B cell (primary cell): Measurements from ENCODE around the gene CAMTA1. TPM values are rescaled to one million over a fixed set of nuclear protein-coding genes. Genes with fewer than 3 reads are reported as not detected.

ENCODE experiments used
- ATAC-seq: fragments of 200-7000 bp; cut with Tn5 transposase; one replicate; pipeline ENCODE4 v1.10.0; 2021; ENCODE audit warnings: low read depth, mild to moderate bottlenecking, moderate number of reproducible peaks, moderate library complexity
- CTCF ChIA-PET: fragments of 350-600 bp; sonication (Branson Sonifier 250); formaldehyde crosslinking; loops from one replicate; lab custom pipeline; 2021; ENCODE audit warnings: antibody characterized with exemption, inconsistent platforms; lab: Charles Lee
- POLR2A ChIA-PET: fragments of 350-600 bp; sonication (Branson Sonifier 250); formaldehyde crosslinking; loops from one replicate; lab custom pipeline; 2021; ENCODE audit warnings: antibody characterized with exemption; lab: Charles Lee
- DNase-seq: peaks from one replicate; pipeline ENCODE4 v3.0.0; 2013
- H2AFZ ChIP-seq: 2 replicates; pipeline ENCODE4 v1.6.1; 2012; ENCODE audit warnings: mild to moderate bottlenecking, low read depth, low read length; ENCODE audit not compliant: insufficient read depth, poor library complexity, severe bottlenecking
- H3K27ac ChIP-seq, 2 donors: 1 replicate in 1 of 2; 2 replicates in 1 of 2; pipeline ENCODE4 v1.5.1; 2012 to 2013; ENCODE audit warnings: low read length in 2 of 2, mild to moderate bottlenecking in 2 of 2, moderate library complexity in 1 of 2
- H3K27me3 ChIP-seq, 4 experiments: fragments of 200-600 bp in 1 of 4; sonication (generic) in 1 of 4; replicated peaks in 1 of 4; 1 replicate in 2 of 4; 2 replicates in 2 of 4; pipeline versions ENCODE4 v1.6.1 to v1.7.0; 2013 to 2016; ENCODE audit warnings: low read length in 3 of 4, mild to moderate bottlenecking in 2 of 4, mixed read lengths in 1 of 4, moderate library complexity in 1 of 4; ENCODE audit not compliant: insufficient read depth in 4 of 4, control insufficient read depth in 3 of 4; ENCODE audit errors: control extremely low read depth in 1 of 4
- H3K36me3 ChIP-seq, 2 experiments: replicated peaks in 1 of 2; 1 replicate in 1 of 2; 2 replicates in 1 of 2; pipeline versions ENCODE4 v1.6.1 to v1.7.1; 2013; ENCODE audit warnings: low read length in 1 of 2; ENCODE audit not compliant: insufficient read depth in 2 of 2, control insufficient read depth in 1 of 2; ENCODE audit errors: control extremely low read depth in 1 of 2, extremely low read depth in 1 of 2
- H3K4me1 ChIP-seq, 2 donors: fragments of 200-600 bp in 1 of 2; sonication (generic) in 1 of 2; 1 replicate in 1 of 2; 2 replicates in 1 of 2; pipeline versions ENCODE4 v1.5.1 to v1.6.1; 2013 to 2017; ENCODE audit warnings: low read length in 2 of 2; ENCODE audit not compliant: control insufficient read depth in 2 of 2, insufficient read depth in 2 of 2
- H3K4me2 ChIP-seq: replicated peaks from 2 replicates; pipeline ENCODE3; 2012; ENCODE audit warnings: mild to moderate bottlenecking, low read depth, low read length; ENCODE audit not compliant: poor library complexity, severe bottlenecking
- H3K4me3 ChIP-seq, 5 experiments: fragments of 200-600 bp in 1 of 5; sonication (generic) in 1 of 5; 1 replicate in 3 of 5; 2 replicates in 2 of 5; pipeline versions ENCODE4 v1.5.1 to v1.7.0; 2011 to 2016; ENCODE audit warnings: low read length in 4 of 5, mild to moderate bottlenecking in 4 of 5, low read depth in 2 of 5, control low read depth in 1 of 5, moderate library complexity in 1 of 5; ENCODE audit not compliant: insufficient read depth in 1 of 5; ENCODE audit errors: control extremely low read depth in 1 of 5, extremely low read depth in 1 of 5
- H3K79me2 ChIP-seq: fragments of 200-600 bp; sonication (generic); one replicate; pipeline ENCODE4 v1.6.0; 2016; ENCODE audit warnings: low read length; ENCODE audit not compliant: control insufficient read depth, insufficient read depth
- H3K9ac ChIP-seq: fragments of 200-600 bp; sonication (generic); 2 replicates; pipeline ENCODE4 v1.6.1; 2017; ENCODE audit warnings: mild to moderate bottlenecking, low read length, moderate library complexity
- H3K9me3 ChIP-seq, 3 donors: one replicate each; pipeline versions ENCODE4 v1.6.1 to v1.7.1; 2013; ENCODE audit warnings: low read length in 2 of 3; ENCODE audit not compliant: control insufficient read depth in 2 of 3, insufficient read depth in 1 of 3; ENCODE audit errors: control extremely low read depth in 1 of 3
- H4K20me1 ChIP-seq: 2 replicates; pipeline ENCODE4 v1.6.0; 2012; ENCODE audit warnings: mild to moderate bottlenecking, low read length; ENCODE audit not compliant: insufficient read depth, control insufficient read depth, poor library complexity, severe bottlenecking
- H3K27ac Mint-ChIP-seq: one replicate; pipeline ENCODE4 v1.8.0; 2021; ENCODE audit warnings: mixed read lengths
- H3K27me3 Mint-ChIP-seq: one replicate; pipeline ENCODE4 v1.8.0; 2021; ENCODE audit warnings: mixed read lengths
- H3K4me1 Mint-ChIP-seq: one replicate; pipeline ENCODE4 v1.8.0; 2021; ENCODE audit warnings: mixed read lengths
- H3K4me3 Mint-ChIP-seq: one replicate; pipeline ENCODE4 v1.8.0; 2021; ENCODE audit warnings: mixed read lengths
- H3K9me3 Mint-ChIP-seq: one replicate; pipeline ENCODE4 v1.8.0; 2022; ENCODE audit warnings: mixed read lengths; ENCODE audit not compliant: insufficient read depth
- CTCF ChIP-seq: fragments of 200-600 bp; IDR thresholded peaks from one replicate; pipeline ENCODE4 v1.8.0; 2022; ENCODE audit warnings: antibody characterized with exemption, mild to moderate bottlenecking
- EZH2 ChIP-seq: IDR thresholded peaks from 2 replicates; pipeline ENCODE4 v1.6.1; 2012; ENCODE audit warnings: borderline replicate concordance, low read depth, mild to moderate bottlenecking, moderate library complexity, low read length; ENCODE audit not compliant: insufficient read depth, poor library complexity, severe bottlenecking
- WGBS: methylation state at CpG from one replicate; pipeline ENCODE4 v1.1.5; 2013; ENCODE audit warnings: missing lambda C conversion rate; ENCODE audit not compliant: insufficient coverage; 5-methylcytosine and 5-hydroxymethylcytosine counted together
- intact Hi-C: fragments of 100-400 bp; cut with micrococcal nuclease; formaldehyde crosslinking; loops from one replicate; pipeline ENCODE4 v1.10.0; 2022
- polyA plus RNA-seq: library from polyadenylated mRNA; depleted of rRNA; stranded (reverse); fragments of >200 nt; gene quantifications from 2 replicates; pipeline ENCODE4 v1.2.3, GENCODE V29; 2012
- total RNA-seq, 2 donors: library from RNA; stranded (reverse); fragments of 120-200 nt in 1 of 2; gene quantifications; 1 replicate in 1 of 2; 2 replicates in 1 of 2; pipeline versions ENCODE4 v1.2.3 to v1.2.4, GENCODE V29; 2013 to 2022

CAMTA1 gene
- total and polyA plus RNA-seq, 2 donors (not counting 1 experiment from before 2014, with no cell fraction given), result 42.2 to 45.7 TPM

- Histone ChIP-seq H3K4me3 (no peak overlapping the region), H2AFZ (no peak overlapping the region), H3K79me2 (no peaks in the 10 kb centered on the region), H3K36me3 (no peaks in the 10 kb centered on the region), H3K27me3 (no peaks in the 10 kb centered on the region), H3K9me3 (peaks cover 0 to 5% (median 0%) of the 10 kb centered on the region in 3 donors), H4K20me1 (no peaks in the 10 kb centered on the region), H3K27ac (no peak overlapping the region), H3K9ac (no peak overlapping the region), H3K4me2 (no peak overlapping the region), H3K4me1 (no peaks in the 10 kb centered on the region)
- DNase-seq (no peak), ATAC-seq (no peak)
- H3K27ac Mint-ChIP-seq, result no peak overlapping the region
- H3K27me3 Mint-ChIP-seq, result peaks cover 20% of the 10 kb centered on the region
- CTCF ChIA-PET, result no interaction called here
- H3K4me3 Mint-ChIP-seq, result no peak overlapping the region
- POLR2A ChIA-PET, result no interaction called here
- TF ChIP-seq CTCF (no peak), EZH2 (no peak)
- WGBS, result 50% methylated on average over 1 of the region's 8 CpGs
- H3K9me3 Mint-ChIP-seq, result peaks cover 3% of the 10 kb centered on the region
- intact Hi-C loops, result no loop called here
- no peaks in the 10 kb centered on the region for H3K4me1 Mint-ChIP-seq
Observed at GRCh38 chr1:7108251-7108650, 323.0 kb downstream of the CAMTA1 start.

DNA sequence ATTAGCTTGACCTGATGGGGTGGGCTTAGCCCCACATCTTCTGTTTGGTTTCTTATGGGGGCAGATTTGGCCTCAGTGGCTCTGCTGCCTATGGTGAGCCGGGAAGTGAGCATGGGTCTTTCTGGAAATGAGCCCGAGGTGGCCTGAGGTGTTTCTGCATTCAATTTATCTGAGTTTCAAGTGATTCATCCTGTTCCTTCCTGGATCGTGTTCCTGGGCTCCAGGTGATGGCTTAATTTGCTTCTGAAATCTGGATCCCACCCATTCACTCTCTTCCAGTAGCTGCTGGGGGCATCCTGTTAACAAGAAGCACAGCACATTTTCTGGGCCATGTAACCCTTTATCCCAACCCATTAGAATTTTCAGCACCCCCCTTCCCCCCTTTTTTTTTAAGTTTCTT lies 324.6 kb downstream of the CAMTA1 start:
- no peaks in the 10 kb centered on the region for H3K79me2 ChIP-seq
- intact Hi-C loops, result no loop called here
- TF ChIP-seq CTCF (no peak), EZH2 (no peak)
- WGBS, result 82% methylated on average over 3 of the region's 3 CpGs
- Mint-ChIP-seq H3K4me1 (no peaks in the 10 kb centered on the region), H3K27me3 (peaks cover 20% of the 10 kb centered on the region), H3K4me3 (no peak overlapping the region), H3K9me3 (peaks cover 3% of the 10 kb centered on the region), H3K27ac (no peak overlapping the region)
- DNase-seq (no peak), ATAC-seq (no peak)
- H3K4me3 ChIP-seq, result no peak overlapping the region
- no peaks in the 10 kb centered on the region for H3K27me3 ChIP-seq
- no peak overlapping the region for H3K9ac ChIP-seq
- no peak overlapping the region for H3K4me2 ChIP-seq
- H3K36me3 ChIP-seq, result no peaks in the 10 kb centered on the region
- ChIA-PET POLR2A (no interaction called here), CTCF (interaction anchor here (0.6 kb wide), 1 partner anchor 237 kb away, joined by 3 read pairs; no protein-coding TSS in a partner anchor)
- H3K4me1 ChIP-seq, result no peaks in the 10 kb centered on the region
- no peaks in the 10 kb centered on the region for H4K20me1 ChIP-seq
- H2AFZ ChIP-seq, result no peak overlapping the region
- no peak overlapping the region for H3K27ac ChIP-seq
- H3K9me3 ChIP-seq, result peaks cover 0 to 6% (median 0%) of the 10 kb centered on the region in 3 donors
